H1 (cell line): ENCODE measurements around the gene FFAR2. TPM values are rescaled to one million over a fixed set of nuclear protein-coding genes. Genes with fewer than 3 reads are reported as not detected.

ENCODE experiments used
- CTCF ChIA-PET: fragments of 300-600 bp; sonication (Branson Sonifier 250); formaldehyde crosslinking; loops from one replicate; lab custom pipeline; 2021; ENCODE audit not compliant: partially characterized antibody; lab: Charles Lee
- POLR2A ChIA-PET: fragments of 300-600 bp; sonication (Branson Sonifier 250); formaldehyde crosslinking; loops from one replicate; lab custom pipeline; 2021; ENCODE audit warnings: inconsistent platforms; ENCODE audit not compliant: partially characterized antibody; lab: Charles Lee
- DNase-seq, 2 experiments: peaks; one replicate each; pipeline versions ENCODE4 v3.0.0 to v3.0.0-alpha.2; 2010 to 2022; ENCODE audit warnings: low spot score in 2 of 2, low read depth in 1 of 2, mixed read lengths in 1 of 2
- FAIRE-seq: peaks from 2 replicates; lab custom pipeline; 2011; peaks lifted over from hg19 to GRCh38; lab: Jason Lieb, UNC
- H2AFZ ChIP-seq: 2 replicates; pipeline ENCODE4 v1.8.1; 2012; ENCODE audit warnings: low read length, inconsistent platforms
- H2AK5ac ChIP-seq: 2 replicates; pipeline ENCODE4 v1.6.1; 2013; ENCODE audit warnings: low read depth, low read length
- H2BK120ac ChIP-seq: replicated peaks from 2 replicates; pipeline ENCODE3; 2013; ENCODE audit warnings: low read depth, low read length, inconsistent platforms
- H2BK12ac ChIP-seq: 2 replicates; pipeline ENCODE4 v1.6.1; 2013; ENCODE audit warnings: low read depth, low read length
- H2BK15ac ChIP-seq: 2 replicates; pipeline ENCODE4 v1.6.1; 2013; ENCODE audit warnings: low read length
- H2BK20ac ChIP-seq: 2 replicates; pipeline ENCODE4 v1.6.1; 2013; ENCODE audit warnings: low read length
- H2BK5ac ChIP-seq: 2 replicates; pipeline ENCODE4 v1.6.1; 2013; ENCODE audit warnings: low read depth, low read length
- H3K14ac ChIP-seq: 2 replicates; pipeline ENCODE4 v1.6.1; 2013; ENCODE audit warnings: inconsistent platforms; ENCODE audit not compliant: insufficient read length
- H3K18ac ChIP-seq: 2 replicates; pipeline ENCODE4 v1.6.1; 2013; ENCODE audit warnings: low read length; ENCODE audit errors: extremely low read depth
- H3K23ac ChIP-seq: 2 replicates; pipeline ENCODE4 v1.6.1; 2013; ENCODE audit warnings: inconsistent platforms; ENCODE audit not compliant: insufficient read length
- H3K23me2 ChIP-seq: 2 replicates; pipeline ENCODE4 v1.6.1; 2013; ENCODE audit warnings: low read depth, low read length
- H3K27ac ChIP-seq: 2 replicates; pipeline ENCODE4 v1.6.1; 2011; ENCODE audit warnings: low read depth, low read length, inconsistent platforms
- H3K27me3 ChIP-seq, 4 experiments: replicated peaks in 1 of 4; 1 replicate in 1 of 4; 2 replicates in 3 of 4; pipeline versions ENCODE4 v1.6.1 to v1.8.1; 2011 to 2013; ENCODE audit warnings: low read length in 3 of 4, mild to moderate bottlenecking in 3 of 4, inconsistent platforms in 2 of 4, mixed read lengths in 2 of 4, moderate library complexity in 1 of 4; ENCODE audit not compliant: control insufficient read depth in 3 of 4, insufficient read depth in 3 of 4; ENCODE audit errors: extremely low read depth in 1 of 4
- H3K36me3 ChIP-seq, 4 experiments: 2 replicates each; pipeline versions ENCODE4 v1.6.1 to v1.8.1; 2011 to 2013; ENCODE audit warnings: mild to moderate bottlenecking in 4 of 4, low read length in 3 of 4, moderate library complexity in 2 of 4, control low read depth in 1 of 4, inconsistent platforms in 1 of 4; ENCODE audit not compliant: insufficient read depth in 4 of 4, control insufficient read depth in 2 of 4
- H3K4ac ChIP-seq: replicated peaks from 2 replicates; pipeline ENCODE3; 2013; ENCODE audit warnings: low read length, low read depth, mixed read lengths, inconsistent platforms; ENCODE audit not compliant: insufficient read length
- H3K4me1 ChIP-seq, 4 experiments: replicated peaks in 1 of 4; 1 replicate in 1 of 4; 2 replicates in 3 of 4; pipeline versions ENCODE4 v1.6.1 to v1.8.1; 2011 to 2013; ENCODE audit warnings: low read length in 3 of 4, inconsistent platforms in 2 of 4, mixed read lengths in 1 of 4; ENCODE audit not compliant: insufficient read depth in 4 of 4, control insufficient read depth in 3 of 4
- H3K4me2 ChIP-seq, 2 experiments: 2 replicates each; pipeline versions ENCODE4 v1.6.1 to v1.8.1; 2011 to 2013; ENCODE audit warnings: low read depth in 2 of 2, low read length in 2 of 2, control low read depth in 1 of 2, inconsistent platforms in 1 of 2, mild to moderate bottlenecking in 1 of 2; ENCODE audit not compliant: insufficient read depth in 1 of 2
- H3K4me3 ChIP-seq, 4 experiments: fragments of 200-600, 300-600 bp in 1 of 4; sonication (generic), shearing (Covaris generic), sonication (Bioruptor Twin) in 1 of 4; 2 replicates each; pipeline versions ENCODE4 v1.5.1 to v1.8.1; 2011 to 2016; ENCODE audit warnings: low read length in 4 of 4, low read depth in 3 of 4, control low read depth in 2 of 4, inconsistent platforms in 2 of 4, mild to moderate bottlenecking in 2 of 4, mixed read lengths in 1 of 4, moderate library complexity in 1 of 4; ENCODE audit not compliant: insufficient read depth in 2 of 4; ENCODE audit errors: extremely low read depth in 1 of 4
- H3K56ac ChIP-seq: replicated peaks from 2 replicates; pipeline ENCODE3; 2013; ENCODE audit warnings: low read depth, mild to moderate bottlenecking, mixed read lengths, low read length, inconsistent platforms; ENCODE audit not compliant: insufficient read length
- H3K79me1 ChIP-seq: 2 replicates; pipeline ENCODE4 v1.6.1; 2013; ENCODE audit warnings: low read depth, low read length, control low read depth
- H3K79me2 ChIP-seq, 2 experiments: 2 replicates each; pipeline versions ENCODE4 v1.6.1 to v1.8.1; 2012 to 2013; ENCODE audit warnings: low read length in 2 of 2, mild to moderate bottlenecking in 2 of 2, inconsistent platforms in 1 of 2; ENCODE audit not compliant: insufficient read depth in 2 of 2, control insufficient read depth in 1 of 2
- H3K9ac ChIP-seq, 4 experiments: replicated peaks in 1 of 4; 1 replicate in 1 of 4; 2 replicates in 3 of 4; pipeline versions ENCODE4 v1.6.1 to v1.8.1; 2011 to 2013; ENCODE audit warnings: low read depth in 3 of 4, low read length in 3 of 4, control low read depth in 2 of 4, mild to moderate bottlenecking in 2 of 4, moderate library complexity in 2 of 4, inconsistent platforms in 1 of 4; ENCODE audit errors: extremely low read depth in 1 of 4
- H3K9me3 ChIP-seq, 2 experiments: 2 replicates each; pipeline versions ENCODE4 v1.6.1 to v1.8.1; 2012 to 2013; ENCODE audit warnings: mild to moderate bottlenecking in 2 of 2, moderate library complexity in 2 of 2, control low read depth in 1 of 2, inconsistent platforms in 1 of 2, low read depth in 1 of 2, low read length in 1 of 2, mixed read lengths in 1 of 2; ENCODE audit not compliant: insufficient read depth in 2 of 2
- H4K20me1 ChIP-seq, 2 experiments: replicated peaks in 1 of 2; 2 replicates each; pipeline versions ENCODE3 to v1.8.1; 2011 to 2013; ENCODE audit warnings: inconsistent platforms in 2 of 2, low read length in 2 of 2, mild to moderate bottlenecking in 1 of 2; ENCODE audit not compliant: insufficient read depth in 2 of 2, control insufficient read depth in 1 of 2
- H4K5ac ChIP-seq: 2 replicates; pipeline ENCODE4 v1.6.1; 2013; ENCODE audit warnings: low read length, low read depth, mixed read lengths, inconsistent platforms; ENCODE audit not compliant: insufficient read length
- H4K8ac ChIP-seq: 2 replicates; pipeline ENCODE4 v1.8.0; 2013; ENCODE audit warnings: mild to moderate bottlenecking, moderate library complexity, low read length, inconsistent platforms; ENCODE audit not compliant: insufficient read depth; ENCODE audit errors: extremely low read depth
- H4K91ac ChIP-seq: replicated peaks from 2 replicates; pipeline ENCODE3; 2013; ENCODE audit warnings: low read length, mixed read lengths, inconsistent platforms; ENCODE audit not compliant: insufficient read length
- BACH1 ChIP-seq: IDR thresholded peaks from 2 replicates; pipeline ENCODE4 v1.6.1; 2012; ENCODE audit warnings: low read length, improper control_type of control experiment
- CHD2 ChIP-seq: IDR thresholded peaks from 2 replicates; pipeline ENCODE4 v1.6.1; 2012; ENCODE audit warnings: low read length, improper control_type of control experiment
- EP300 ChIP-seq, 2 experiments: IDR thresholded peaks; 1 replicate in 1 of 2; 2 replicates in 1 of 2; pipeline ENCODE4 v1.6.1; 2011 to 2012; ENCODE audit warnings: low read depth in 2 of 2, low read length in 2 of 2, mild to moderate bottlenecking in 2 of 2, borderline replicate concordance in 1 of 2, inconsistent platforms in 1 of 2, moderate library complexity in 1 of 2
- GABPA ChIP-seq: IDR thresholded peaks from 2 replicates; pipeline ENCODE4 v1.6.1; 2011; ENCODE audit warnings: mild to moderate bottlenecking, low read length, moderate library complexity, borderline replicate concordance; ENCODE audit not compliant: insufficient read depth
- JUN ChIP-seq: IDR thresholded peaks from 2 replicates; pipeline ENCODE4 v1.6.1; 2011; ENCODE audit warnings: low read depth, mild to moderate bottlenecking, improper control_type of control experiment, low read length
- JUND ChIP-seq: IDR thresholded peaks from 2 replicates; pipeline ENCODE4 v1.6.1; 2011; ENCODE audit warnings: mild to moderate bottlenecking, improper control_type of control experiment, low read length
- RAD21 ChIP-seq, 2 experiments: IDR thresholded peaks in 1 of 2; conservative IDR thresholded peaks in 1 of 2; 2 replicates each; pipeline ENCODE4 v1.6.1; 2011; ENCODE audit warnings: low read depth in 2 of 2, low read length in 2 of 2, improper control_type of control experiment in 1 of 2, inconsistent platforms in 1 of 2, mild to moderate bottlenecking in 1 of 2, moderate library complexity in 1 of 2
- SIRT6 ChIP-seq: IDR thresholded peaks from one replicate; pipeline ENCODE4 v1.7.1; 2012; ENCODE audit warnings: low read length, inconsistent platforms
- TAF1 ChIP-seq: IDR thresholded peaks from 2 replicates; pipeline ENCODE4 v1.6.1; 2011; ENCODE audit warnings: mild to moderate bottlenecking, low read depth, low read length
- TAF7 ChIP-seq: optimal IDR thresholded peaks from 2 replicates; pipeline ENCODE3; 2011; ENCODE audit warnings: low read depth, mild to moderate bottlenecking, inconsistent platforms, low read length, moderate library complexity, borderline replicate concordance
- ZNF274 ChIP-seq: IDR thresholded peaks from 2 replicates; pipeline ENCODE4 v1.7.0; 2012; ENCODE audit warnings: low read length, borderline replicate concordance; ENCODE audit errors: extremely low read depth
- WGBS, 2 experiments: shearing (Covaris generic) in 1 of 2; methylation state at CpG; one replicate each; pipeline versions ENCODE4 v1.1.6 to v1.1.7; 2013 to 2015; ENCODE audit warnings: low lambda C conversion rate in 2 of 2, mixed read lengths in 2 of 2, inconsistent platforms in 1 of 2, low coverage in 1 of 2, missing lambda C conversion rate in 1 of 2; ENCODE audit not compliant: insufficient replicate concordance in 2 of 2, insufficient coverage in 1 of 2, insufficient read length in 1 of 2; ENCODE audit errors: extremely low coverage in 1 of 2, missing lambda C conversion rate in 1 of 2; 5-methylcytosine and 5-hydroxymethylcytosine counted together
- polyA plus RNA-seq, 7 experiments: library from polyadenylated mRNA; depleted of rRNA in 3 of 7; stranded (reverse) in 5 of 7; unstranded in 2 of 7; fragments of >200 nt in 5 of 7; fragments of 200-250 nt in 2 of 7; gene quantifications; 1 replicate in 5 of 7; 2 replicates in 1 of 7; 4 replicates in 1 of 7; pipeline versions ENCODE4 v1.2.1 to v1.2.3, GENCODE V29; 2011 to 2013; ENCODE audit warnings: missing spikeins in 2 of 7, mixed read lengths in 2 of 7
- total RNA-seq: library from RNA; stranded (reverse); fragmentation: NEBNext Ultra II Directional; extraction: Animal tissue kit (Norgen Biotek cat#: 25700); gene quantifications from 2 replicates; pipeline ENCODE4 v1.2.1, GENCODE V29; 2021

The FFAR2 gene
- total and polyA plus RNA-seq, 2 of the 8 experiments (the other 6 are each of a cell fraction or from before 2014, with no cell fraction given), result not detected

GRCh38 chr19:35430409-35431144 is 17.5 kb upstream of the FFAR2 start:
- no peak overlapping the region for H2BK120ac ChIP-seq
- H2BK12ac ChIP-seq, result no peak overlapping the region
- no peak overlapping the region for H3K27ac ChIP-seq
- H3K14ac ChIP-seq, result no peak overlapping the region
- no peak overlapping the region for H4K8ac ChIP-seq
- no peak for DNase-seq
- WGBS, 2 experiments, result 83% methylated on average over 5 of the region's 5 CpGs; no CpG with 5 or more reads in 1 of the 2 experiments
- FAIRE-seq, result no peak
- H3K23me2 ChIP-seq, result no peaks in the 10 kb centered on the region
- H3K4me3 ChIP-seq, result no peak overlapping the region
- H3K79me2 ChIP-seq, result no peaks in the 10 kb centered on the region
- H3K18ac ChIP-seq, result no peak overlapping the region
- H4K20me1 ChIP-seq, result no peaks in the 10 kb centered on the region
- no peaks in the 10 kb centered on the region for H3K36me3 ChIP-seq
- H3K4ac ChIP-seq, result no peak overlapping the region
- H3K56ac ChIP-seq, result no peak overlapping the region
- no peak overlapping the region for H3K23ac ChIP-seq
- no peaks in the 10 kb centered on the region for H3K9me3 ChIP-seq
- H2AK5ac ChIP-seq, result no peak overlapping the region
- no peak overlapping the region for H4K5ac ChIP-seq
- no peak overlapping the region for H3K9ac ChIP-seq
- H2BK5ac ChIP-seq, result no peak overlapping the region
- no peak overlapping the region for H4K91ac ChIP-seq
- H3K4me2 ChIP-seq, result no peak overlapping the region
- ChIA-PET CTCF (interaction anchor here (0.6 to 1.6 kb wide), 4 partner anchors 10 to 603 kb away, joined by 3 to 4 read pairs (median 4); no protein-coding TSS in a partner anchor), POLR2A (interaction anchor here (1.0 kb wide), 1 partner anchor 107 kb away, joined by 3 read pairs; no protein-coding TSS in a partner anchor)
- no peak overlapping the region for H2BK15ac ChIP-seq
- no peaks in the 10 kb centered on the region for H3K27me3 ChIP-seq
- no peak overlapping the region for H2AFZ ChIP-seq
- no peak overlapping the region for H2BK20ac ChIP-seq
- H3K4me1 ChIP-seq, result no peaks in the 10 kb centered on the region
- H3K79me1 ChIP-seq, result no peaks in the 10 kb centered on the region
- TF ChIP-seq JUN (no peak), RAD21 (IDR thresholded peaks at IDR 0.05 in 1 of 2, conservative IDR thresholded peaks at IDR 0.05 in 1 of 2; ENCODE audit: low read depth in 2 of 2, low read length in 2 of 2) (no peak), JUND (no peak), GABPA (no peak), SIRT6 (no peak), ZNF274 (no peak), EP300 (IDR thresholded peaks at IDR 0.05; ENCODE audit: borderline replicate concordance in 1 of 2, low read depth in 2 of 2, low read length in 2 of 2) (no peak), TAF7 (no peak), BACH1 (no peak), TAF1 (no peak), CHD2 (no peak)
